Glutamatergic neuron (in vitro differentiated cells): ENCODE measurements around the gene SLCO3A1. TPM values are rescaled to one million over a fixed set of nuclear protein-coding genes. Genes with fewer than 3 reads are reported as not detected.
A peak's percentile ranks its signal among the peaks of the same experiment; 100 is the strongest.

Experiments used
- DNase-seq: peaks from one replicate; pipeline ENCODE4 v3.0.0; 2022
- H3K27ac Mint-ChIP-seq: one replicate; pipeline ENCODE4 v1.8.0; 2020; ENCODE audit warnings: mild to moderate bottlenecking, mixed read lengths, inconsistent platforms; ENCODE audit not compliant: unreplicated experiment
- H3K27me3 Mint-ChIP-seq: one replicate; pipeline ENCODE4 v1.8.0; 2020; ENCODE audit warnings: mild to moderate bottlenecking, moderate library complexity, mixed read lengths, inconsistent platforms; ENCODE audit not compliant: unreplicated experiment
- H3K36me3 Mint-ChIP-seq: one replicate; pipeline ENCODE4 v1.8.0; 2020; ENCODE audit warnings: mild to moderate bottlenecking, mixed read lengths, inconsistent platforms; ENCODE audit not compliant: unreplicated experiment
- H3K4me1 Mint-ChIP-seq: one replicate; pipeline ENCODE4 v1.8.0; 2020; ENCODE audit warnings: mild to moderate bottlenecking, low read depth, mixed read lengths, inconsistent platforms; ENCODE audit not compliant: unreplicated experiment
- H3K4me3 Mint-ChIP-seq: one replicate; pipeline ENCODE4 v1.8.0; 2020; ENCODE audit warnings: mild to moderate bottlenecking, mixed read lengths, inconsistent platforms; ENCODE audit not compliant: unreplicated experiment
- H3K9me3 Mint-ChIP-seq: one replicate; pipeline ENCODE4 v1.8.0; 2020; ENCODE audit warnings: mild to moderate bottlenecking, moderate library complexity, mixed read lengths, inconsistent platforms; ENCODE audit not compliant: unreplicated experiment
- CTCF ChIP-seq: fragments of 200-600 bp; sonication (generic); IDR thresholded peaks from one replicate; pipeline ENCODE4 v1.5.0; 2021; ENCODE audit not compliant: partially characterized antibody, unreplicated experiment
- total RNA-seq: library from RNA; stranded (reverse); fragmentation: NEBNext Ultra II Directional; extraction: Animal tissue kit (Norgen Biotek cat#: 25700); gene quantifications from one replicate; pipeline ENCODE4 v1.2.1, GENCODE V29; 2021; ENCODE audit not compliant: unreplicated experiment

The SLCO3A1 gene
- total RNA-seq, 1 donor from 2014 or later: 27.9 TPM

DNA sequence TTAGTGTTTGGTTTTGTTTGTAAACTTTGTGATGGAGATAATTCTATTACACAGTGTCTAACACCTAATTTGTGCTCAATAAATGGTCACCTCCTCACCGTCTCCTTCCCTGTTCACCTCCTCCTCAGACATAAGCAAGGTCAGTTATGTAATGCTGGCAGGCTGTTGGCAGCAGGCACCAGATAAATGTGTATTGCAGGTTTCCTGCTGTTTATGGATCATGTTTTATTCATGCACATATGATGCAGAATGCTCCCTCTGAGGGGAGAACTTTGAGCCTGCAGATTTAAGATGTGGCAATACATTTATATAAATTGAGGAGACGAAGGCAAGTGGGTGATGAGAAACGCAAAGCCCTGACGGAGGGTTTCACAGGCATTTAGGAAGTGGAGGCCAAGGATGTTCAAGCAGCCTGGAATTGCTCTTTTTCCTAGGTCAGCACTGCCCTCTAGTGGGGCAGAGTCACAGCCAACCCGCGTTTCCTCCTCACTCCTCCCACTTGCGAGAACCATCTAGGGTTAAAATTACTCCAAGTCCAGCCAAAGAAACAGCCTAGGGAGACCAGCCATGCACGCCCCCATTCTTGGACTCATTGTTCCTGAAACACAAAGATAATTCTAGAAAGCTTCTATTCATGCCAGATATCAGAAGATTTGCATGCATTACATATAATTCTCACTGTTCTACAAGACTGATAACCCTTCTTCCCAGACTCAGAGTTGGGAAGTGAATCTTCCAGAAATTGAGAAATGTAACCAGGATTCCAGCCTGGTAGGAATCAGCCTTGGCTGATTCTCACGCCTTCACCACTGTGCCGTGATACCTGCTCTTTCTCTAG, 228.7 kb downstream of the SLCO3A1 start:
- peaks cover 5% of the 10 kb centered on the region for H3K4me1 Mint-ChIP-seq
- DNase-seq: peak; percentile 82
- H3K27ac Mint-ChIP-seq: no peak overlapping the region
- peak; percentile 76 for TF ChIP-seq CTCF
- peaks cover 3% of the 10 kb centered on the region for H3K27me3 Mint-ChIP-seq
- H3K36me3 Mint-ChIP-seq: no peaks in the 10 kb centered on the region
- H3K9me3 Mint-ChIP-seq: peaks cover 1% of the 10 kb centered on the region
- no peak overlapping the region for H3K4me3 Mint-ChIP-seq

GRCh38 chr15:92083190-92083589, 229.7 kb downstream of the SLCO3A1 start:
- no peak overlapping the region for H3K27ac Mint-ChIP-seq
- H3K4me1 Mint-ChIP-seq: peaks cover 5% of the 10 kb centered on the region
- no peak for TF ChIP-seq CTCF
- H3K9me3 Mint-ChIP-seq: no peaks in the 10 kb centered on the region
- H3K27me3 Mint-ChIP-seq: peaks cover 2% of the 10 kb centered on the region
- no peaks in the 10 kb centered on the region for H3K36me3 Mint-ChIP-seq
- H3K4me3 Mint-ChIP-seq: no peak overlapping the region
- DNase-seq: no peak

GRCh38 chr15:92087211-92087610, 233.7 kb downstream of the SLCO3A1 start:
- Mint-ChIP-seq H3K4me3 (no peak overlapping the region), H3K4me1 (peaks cover 7% of the 10 kb centered on the region), H3K27me3 (no peaks in the 10 kb centered on the region), H3K36me3 (no peaks in the 10 kb centered on the region), H3K9me3 (no peaks in the 10 kb centered on the region), H3K27ac (no peak overlapping the region)
- DNase-seq: no peak
- TF ChIP-seq CTCF: no peak

- H3K4me3 Mint-ChIP-seq: no peak overlapping the region
Observed at GRCh38 chr15:92091155-92091734, 237.7 kb downstream of the SLCO3A1 start.

More at GRCh38 chr15:92091155-92091734, 237.7 kb downstream of the SLCO3A1 start:
- peak; percentile 86 for DNase-seq
- peak; percentile 77 for TF ChIP-seq CTCF
- no peak overlapping the region for H3K27ac Mint-ChIP-seq
- H3K27me3 Mint-ChIP-seq: no peaks in the 10 kb centered on the region
- H3K9me3 Mint-ChIP-seq: no peaks in the 10 kb centered on the region
- peaks cover 4% of the 10 kb centered on the region for H3K4me1 Mint-ChIP-seq
- no peaks in the 10 kb centered on the region for H3K36me3 Mint-ChIP-seq
